Parathyroid adenoma (tissue), 2 donors: ENCODE data around the gene OR10T2.

Experiments used
- H2AFZ ChIP-seq: fragments of 300-600 bp; sonication (generic); one replicate; pipeline ENCODE4 v1.7.0; 2017; ENCODE audit warnings: antibody characterized with exemption, mild to moderate bottlenecking
- H3K27ac ChIP-seq: fragments of 300-600 bp; sonication (generic); one replicate; pipeline ENCODE4 v1.7.0; 2017
- H3K27me3 ChIP-seq: fragments of 300-600 bp; sonication (generic); one replicate; pipeline ENCODE4 v1.7.0; 2017; ENCODE audit warnings: low read length; ENCODE audit not compliant: control insufficient read depth, insufficient read depth
- H3K36me3 ChIP-seq: fragments of 300-600 bp; sonication (generic); one replicate; pipeline ENCODE4 v1.7.0; 2017; ENCODE audit warnings: low read length; ENCODE audit not compliant: control insufficient read depth, insufficient read depth
- H3K4me1 ChIP-seq: fragments of 300-600 bp; sonication (generic); one replicate; pipeline ENCODE4 v1.7.0; 2017; ENCODE audit warnings: control low read depth
- H3K4me2 ChIP-seq: fragments of 300-600 bp; sonication (generic); one replicate; pipeline ENCODE4 v1.7.0; 2017; ENCODE audit warnings: low read length
- H3K4me3 ChIP-seq: fragments of 300-600 bp; sonication (generic); one replicate; pipeline ENCODE4 v1.7.0; 2017; ENCODE audit warnings: low read depth, low read length
- H3K79me2 ChIP-seq: fragments of 300-600 bp; sonication (generic); one replicate; pipeline ENCODE4 v1.7.0; 2017; ENCODE audit warnings: control low read depth
- H3K9ac ChIP-seq: fragments of 300-600 bp; sonication (generic); one replicate; pipeline ENCODE4 v1.7.0; 2017; ENCODE audit warnings: mild to moderate bottlenecking
- H3K9me3 ChIP-seq: fragments of 300-600 bp; sonication (generic); one replicate; pipeline ENCODE4 v1.7.0; 2017; ENCODE audit warnings: low read length; ENCODE audit not compliant: control insufficient read depth
- TF ChIP-seq, protein P1 (sequence below): fragments of 300-600 bp; sonication (generic); IDR thresholded peaks from one replicate; pipeline ENCODE4 v1.7.0; 2017; ENCODE audit warnings: antibody characterized with exemption, mild to moderate bottlenecking
- donor health status: primary hyperparathyroidism.

Gene OR10T2

DNA sequence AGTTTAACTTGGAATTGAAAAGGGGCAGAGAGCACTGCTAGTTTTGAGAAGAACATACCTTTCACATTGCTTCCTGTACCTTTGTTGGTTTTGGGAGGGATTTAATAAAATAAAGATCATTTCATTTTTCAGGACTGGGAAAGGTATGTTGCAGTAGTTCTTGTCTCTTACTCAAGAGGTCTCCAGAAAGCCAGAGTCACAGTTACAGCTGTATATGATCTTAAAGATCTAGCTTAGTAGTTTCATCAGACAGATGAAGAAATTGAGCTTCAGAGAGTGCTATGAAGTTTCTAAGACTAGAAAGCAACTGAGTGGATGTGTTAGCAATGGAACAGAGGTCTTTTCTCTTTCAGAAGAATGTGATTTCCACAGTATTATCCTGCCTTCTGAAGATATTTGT is 25.8 kb upstream of the OR10T2 start:
- H3K9ac ChIP-seq = no peak overlapping the region
- H3K4me1 ChIP-seq = no peaks in the 10 kb centered on the region
- H3K79me2 ChIP-seq = no peaks in the 10 kb centered on the region
- H3K4me2 ChIP-seq = no peak overlapping the region
- H3K9me3 ChIP-seq = no peaks in the 10 kb centered on the region
- no peak overlapping the region for H2AFZ ChIP-seq
- no peak overlapping the region for H3K27ac ChIP-seq
- no peaks in the 10 kb centered on the region for H3K27me3 ChIP-seq
- H3K4me3 ChIP-seq = no peak overlapping the region
- H3K36me3 ChIP-seq = no peaks in the 10 kb centered on the region
- TF ChIP-seq, protein P1, sequence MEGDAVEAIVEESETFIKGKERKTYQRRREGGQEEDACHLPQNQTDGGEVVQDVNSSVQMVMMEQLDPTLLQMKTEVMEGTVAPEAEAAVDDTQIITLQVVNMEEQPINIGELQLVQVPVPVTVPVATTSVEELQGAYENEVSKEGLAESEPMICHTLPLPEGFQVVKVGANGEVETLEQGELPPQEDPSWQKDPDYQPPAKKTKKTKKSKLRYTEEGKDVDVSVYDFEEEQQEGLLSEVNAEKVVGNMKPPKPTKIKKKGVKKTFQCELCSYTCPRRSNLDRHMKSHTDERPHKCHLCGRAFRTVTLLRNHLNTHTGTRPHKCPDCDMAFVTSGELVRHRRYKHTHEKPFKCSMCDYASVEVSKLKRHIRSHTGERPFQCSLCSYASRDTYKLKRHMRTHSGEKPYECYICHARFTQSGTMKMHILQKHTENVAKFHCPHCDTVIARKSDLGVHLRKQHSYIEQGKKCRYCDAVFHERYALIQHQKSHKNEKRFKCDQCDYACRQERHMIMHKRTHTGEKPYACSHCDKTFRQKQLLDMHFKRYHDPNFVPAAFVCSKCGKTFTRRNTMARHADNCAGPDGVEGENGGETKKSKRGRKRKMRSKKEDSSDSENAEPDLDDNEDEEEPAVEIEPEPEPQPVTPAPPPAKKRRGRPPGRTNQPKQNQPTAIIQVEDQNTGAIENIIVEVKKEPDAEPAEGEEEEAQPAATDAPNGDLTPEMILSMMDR = no peak

DNA sequence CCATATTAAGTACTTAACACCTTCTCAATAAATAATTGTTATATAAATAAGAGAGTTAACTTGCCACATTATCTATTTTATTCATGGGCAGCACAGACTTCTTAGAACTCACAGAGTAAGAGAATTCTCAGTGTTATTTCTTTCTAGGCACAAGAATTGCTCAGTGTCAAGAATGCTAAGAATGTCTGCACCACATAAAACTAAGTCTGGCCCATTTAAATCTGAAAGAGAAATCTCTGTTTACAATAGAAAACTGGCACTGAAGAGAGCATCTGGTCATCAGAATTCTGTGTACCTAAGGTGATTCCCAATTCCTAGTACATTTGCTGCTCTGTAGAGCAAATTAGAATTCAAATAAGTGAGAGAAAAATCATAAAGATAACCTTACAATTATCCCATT is 22.9 kb upstream of the OR10T2 start:
- TF ChIP-seq, protein P1 = no peak
- H3K9ac ChIP-seq = no peak overlapping the region
- no peaks in the 10 kb centered on the region for H3K27me3 ChIP-seq
- H2AFZ ChIP-seq = no peak overlapping the region
- H3K36me3 ChIP-seq = no peaks in the 10 kb centered on the region
- H3K27ac ChIP-seq = no peak overlapping the region
- H3K4me1 ChIP-seq = no peaks in the 10 kb centered on the region
- no peak overlapping the region for H3K4me2 ChIP-seq
- no peaks in the 10 kb centered on the region for H3K79me2 ChIP-seq
- H3K4me3 ChIP-seq = no peak overlapping the region
- no peaks in the 10 kb centered on the region for H3K9me3 ChIP-seq

DNA sequence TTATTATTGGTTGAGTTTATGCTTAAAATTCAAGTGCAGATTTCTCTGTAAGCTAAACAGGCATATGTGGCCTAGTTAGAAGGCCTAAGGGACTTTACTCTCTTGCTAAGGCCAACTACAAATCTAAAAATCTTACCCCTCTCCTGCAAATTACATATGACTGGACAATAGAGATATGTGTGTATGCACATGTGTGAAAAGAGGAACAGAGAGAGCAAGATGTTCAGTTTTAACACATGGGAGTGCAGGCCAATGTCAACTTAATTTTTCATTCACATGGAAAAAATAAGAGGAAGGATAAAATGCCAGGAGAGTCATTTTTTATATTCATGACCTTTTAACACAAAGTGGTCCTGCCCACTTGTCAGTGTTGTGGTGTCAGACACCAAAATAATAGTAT is 18.3 kb upstream of the OR10T2 start:
- Histone ChIP-seq H3K27me3 (no peaks in the 10 kb centered on the region), H2AFZ (no peak overlapping the region), H3K79me2 (no peaks in the 10 kb centered on the region), H3K4me2 (no peak overlapping the region), H3K27ac (no peak overlapping the region), H3K36me3 (no peaks in the 10 kb centered on the region), H3K9ac (no peak overlapping the region), H3K9me3 (no peaks in the 10 kb centered on the region), H3K4me1 (no peaks in the 10 kb centered on the region), H3K4me3 (no peak overlapping the region)
- TF ChIP-seq, protein P1 = no peak

DNA sequence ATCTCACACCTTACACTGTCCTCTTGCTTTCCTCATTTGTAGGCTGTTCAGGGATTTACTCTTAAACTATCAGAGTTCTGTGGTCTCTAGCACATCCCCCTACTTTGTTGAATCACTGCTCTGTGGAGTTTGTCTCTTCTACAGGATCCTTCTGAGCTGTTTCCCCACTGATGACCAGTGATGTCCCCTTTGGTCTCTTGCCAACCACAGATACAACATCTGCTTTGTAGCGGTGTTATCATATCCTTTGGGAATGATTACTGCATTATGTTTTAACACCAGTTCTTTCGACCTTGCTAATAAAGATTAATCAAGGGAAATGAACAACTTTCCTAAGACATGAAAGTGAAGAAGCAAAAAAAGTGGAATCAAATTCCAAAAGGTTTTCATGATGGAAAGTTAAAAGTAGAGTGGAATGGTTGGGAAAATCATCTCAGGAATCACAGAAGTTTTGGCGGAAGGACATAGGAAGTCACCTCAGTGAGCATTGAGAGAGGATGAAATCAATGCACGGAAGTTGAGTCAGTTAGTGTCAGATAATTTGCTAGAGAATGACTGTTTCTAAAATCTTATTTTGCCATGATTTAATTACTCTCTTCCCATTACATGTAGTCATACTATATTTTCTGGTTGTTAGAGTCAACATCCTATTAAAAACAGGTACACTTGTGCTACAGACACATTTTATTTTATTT is 15.5 kb upstream of the OR10T2 start:
- TF ChIP-seq, protein P1 = no peak
- Histone ChIP-seq H3K9ac (no peak overlapping the region), H3K4me2 (no peak overlapping the region), H2AFZ (no peak overlapping the region), H3K36me3 (no peaks in the 10 kb centered on the region), H3K9me3 (no peaks in the 10 kb centered on the region), H3K27me3 (no peaks in the 10 kb centered on the region), H3K4me3 (no peak overlapping the region), H3K79me2 (no peaks in the 10 kb centered on the region), H3K4me1 (no peaks in the 10 kb centered on the region), H3K27ac (no peak overlapping the region)

DNA sequence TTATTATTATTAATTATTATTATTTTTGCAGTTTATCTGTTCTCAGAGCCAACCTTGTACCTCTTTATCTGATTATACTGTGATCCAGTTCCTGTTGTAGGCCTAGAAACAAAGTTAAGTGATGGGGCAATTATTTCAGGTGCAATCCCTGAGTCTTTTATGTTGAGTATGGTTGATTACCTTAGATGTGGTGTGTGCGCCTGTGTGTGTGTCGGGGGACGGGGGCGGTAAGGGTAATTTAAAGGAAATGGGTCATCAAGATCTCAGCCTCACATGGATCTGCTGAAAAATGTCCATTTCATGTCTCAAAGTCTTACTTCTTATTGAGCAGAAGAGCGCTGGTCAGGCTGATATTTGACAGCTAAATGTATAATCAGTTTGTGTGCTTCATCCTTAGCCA is 7.8 kb upstream of the OR10T2 start:
- H3K79me2 ChIP-seq = no peaks in the 10 kb centered on the region
- no peak overlapping the region for H3K27ac ChIP-seq
- H3K4me2 ChIP-seq = no peak overlapping the region
- H3K4me1 ChIP-seq = no peaks in the 10 kb centered on the region
- H3K9me3 ChIP-seq = no peaks in the 10 kb centered on the region
- H3K4me3 ChIP-seq = no peak overlapping the region
- H2AFZ ChIP-seq = no peak overlapping the region
- H3K9ac ChIP-seq = no peak overlapping the region
- H3K27me3 ChIP-seq = no peaks in the 10 kb centered on the region
- TF ChIP-seq, protein P1 = no peak
- no peaks in the 10 kb centered on the region for H3K36me3 ChIP-seq
